Spleen (tissue), 11 donors: ENCODE results near the gene ADD2. TPM values are rescaled to one million over a fixed set of nuclear protein-coding genes. Genes with fewer than 3 reads are reported as not detected.

Experiments used
- DNase-seq: peaks from one replicate; pipeline ENCODE4 v3.0.0-alpha.2; 2020
- H3K27ac ChIP-seq, 8 donors: fragments of 200-600 bp; sonication (generic) in 7 of 8; 1 replicate in 4 of 8; 2 replicates in 4 of 8; pipeline versions ENCODE4 v1.5.0 to v1.8.0; 2016 to 2021; ENCODE audit warnings: inconsistent platforms in 4 of 8, mild to moderate bottlenecking in 4 of 8, moderate library complexity in 1 of 8
- H3K27me3 ChIP-seq, 7 donors: fragments of 200-600 bp; sonication (generic) in 6 of 7; replicated peaks in 1 of 7; 1 replicate in 4 of 7; 2 replicates in 3 of 7; pipeline versions ENCODE4 v1.5.0 to v1.8.0; 2016 to 2021; ENCODE audit warnings: inconsistent platforms in 3 of 7, mild to moderate bottlenecking in 1 of 7
- H3K36me3 ChIP-seq, 6 donors: fragments of 200-600 bp; sonication (generic) in 5 of 6; 1 replicate in 4 of 6; 2 replicates in 2 of 6; pipeline versions ENCODE4 v1.5.0 to v1.8.0; 2016 to 2021; ENCODE audit warnings: inconsistent platforms in 2 of 6
- H3K4me1 ChIP-seq, 6 donors: fragments of 200-600 bp; sonication (generic) in 5 of 6; 1 replicate in 3 of 6; 2 replicates in 3 of 6; pipeline versions ENCODE4 v1.5.0 to v1.8.0; 2016 to 2021; ENCODE audit warnings: inconsistent platforms in 3 of 6
- H3K4me3 ChIP-seq, 8 donors: fragments of 200-600 bp; sonication (generic) in 7 of 8; 1 replicate in 4 of 8; 2 replicates in 4 of 8; pipeline versions ENCODE4 v1.5.0 to v1.8.0; 2016 to 2021; ENCODE audit warnings: inconsistent platforms in 4 of 8, mild to moderate bottlenecking in 4 of 8, moderate library complexity in 2 of 8
- H3K9me3 ChIP-seq, 8 donors: fragments of 200-600 bp; sonication (generic) in 7 of 8; 1 replicate in 4 of 8; 2 replicates in 4 of 8; pipeline versions ENCODE4 v1.5.0 to v1.8.0; 2016 to 2021; ENCODE audit warnings: inconsistent platforms in 4 of 8
- POLR2A ChIP-seq, 3 donors: fragments of 450-650 bp; IDR thresholded peaks; one replicate each; pipeline ENCODE4 v1.5.1; 2017; ENCODE audit warnings: antibody characterized with exemption in 3 of 3, mild to moderate bottlenecking in 1 of 3
- POLR2AphosphoS5 ChIP-seq, 3 donors: sonication (generic); formaldehyde crosslinking; IDR thresholded peaks; one replicate each; pipeline ENCODE4 v1.5.1; 2017; ENCODE audit warnings: antibody characterized with exemption in 3 of 3
- whole genome bisulfite sequencing, 5 donors: extraction: QIAGEN DNeasy Blood & Tissue Kit in 3 of 5; methylation state at CpG; one replicate each; pipeline versions ENCODE4 v1.1.5 to v1.1.7; 2013 to 2018; 5-methylcytosine and 5-hydroxymethylcytosine counted together
- intact Hi-C: fragments of 100-400 bp; cut with DNase I; formaldehyde crosslinking; loops from one replicate; pipeline ENCODE4 v1.15.0; 2023; ENCODE audit warnings: low total_unique reads
- polyA plus RNA-seq, 3 donors: library from polyadenylated mRNA; stranded (reverse); fragments of 200-250 nt; gene quantifications; one replicate each; pipeline ENCODE4 v1.2.1, GENCODE V29; 2013
- total RNA-seq, 7 donors: library from RNA; depleted of rRNA in 3 of 7; stranded (reverse); fragments of >200 nt in 3 of 7; fragmentation: NEBNext Ultra II Directional in 4 of 7; extraction: Animal tissue kit (Norgen Biotek cat#: 25700) in 4 of 7; gene quantifications; one replicate each; pipeline versions ENCODE4 v1.1.0 to v1.2.1, GENCODE V29; 2016 to 2021
- TF ChIP-seq, protein P1 (sequence below), 11 experiments: fragments of 200-600 bp in 7 of 11; fragments of 450-650 bp in 4 of 11; sonication (generic) in 4 of 11; IDR thresholded peaks in 8 of 11; conservative IDR thresholded peaks in 3 of 11; 1 replicate in 7 of 11; 2 replicates in 4 of 11; pipeline versions ENCODE4 v1.4.0 to v1.8.0; 2016 to 2021; ENCODE audit warnings: antibody characterized with exemption in 11 of 11, inconsistent platforms in 4 of 11, mild to moderate bottlenecking in 1 of 11
- donor health status: healthy with polysubstance abuse.
- donor health status: DM: no; HTN: no; CAD: no; lungs with moderate emphysema.
- donor health status: DM: no; HTN: no; CAD: no.
- donor health status: Bipolar disorder and iron deficiency.
- donor health status: healthy.
- donor health status: DM: no; HTN: no; CAD: no.
- donor health status: DM: yes; HTN: yes; CAD: no.

Gene ADD2
- total and polyA plus RNA-seq, 10 donors = 0.47 to 7.1 (median 3.8) TPM

DNA sequence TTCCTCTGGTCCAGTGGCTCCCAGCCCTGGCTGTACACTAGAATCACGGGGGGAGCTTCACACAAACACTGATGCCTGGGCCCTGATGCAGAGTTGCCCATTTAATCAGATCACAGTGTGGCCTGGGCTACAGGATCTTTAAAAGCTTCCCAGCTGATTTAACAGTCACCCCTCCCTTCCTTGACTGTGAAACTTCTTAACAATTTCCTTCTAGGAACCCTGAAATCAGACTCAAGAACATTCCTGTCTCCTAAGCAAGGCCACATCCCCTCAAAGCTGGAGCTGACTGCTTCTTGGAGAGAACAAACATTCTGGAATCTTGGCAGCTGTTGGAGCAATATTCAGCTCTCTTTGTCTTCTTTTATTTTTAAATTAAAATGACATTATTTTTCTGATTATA, 88.7 kb downstream of the ADD2 start:
- 67 to 80% (median 76%) methylated on average over 1 of the region's 1 CpG for WGBS, 5 donors
- H3K36me3 ChIP-seq = peaks cover 0 to 45% (median 0%) of the 10 kb centered on the region in 6 donors
- H3K9me3 ChIP-seq = no peaks in the 10 kb centered on the region
- H3K4me3 ChIP-seq = no peak overlapping the region
- TF ChIP-seq POLR2A (IDR thresholded peaks at IDR 0.05) (no peak), POLR2AphosphoS5 (IDR thresholded peaks at IDR 0.05) (no peak)
- TF ChIP-seq, protein P1, sequence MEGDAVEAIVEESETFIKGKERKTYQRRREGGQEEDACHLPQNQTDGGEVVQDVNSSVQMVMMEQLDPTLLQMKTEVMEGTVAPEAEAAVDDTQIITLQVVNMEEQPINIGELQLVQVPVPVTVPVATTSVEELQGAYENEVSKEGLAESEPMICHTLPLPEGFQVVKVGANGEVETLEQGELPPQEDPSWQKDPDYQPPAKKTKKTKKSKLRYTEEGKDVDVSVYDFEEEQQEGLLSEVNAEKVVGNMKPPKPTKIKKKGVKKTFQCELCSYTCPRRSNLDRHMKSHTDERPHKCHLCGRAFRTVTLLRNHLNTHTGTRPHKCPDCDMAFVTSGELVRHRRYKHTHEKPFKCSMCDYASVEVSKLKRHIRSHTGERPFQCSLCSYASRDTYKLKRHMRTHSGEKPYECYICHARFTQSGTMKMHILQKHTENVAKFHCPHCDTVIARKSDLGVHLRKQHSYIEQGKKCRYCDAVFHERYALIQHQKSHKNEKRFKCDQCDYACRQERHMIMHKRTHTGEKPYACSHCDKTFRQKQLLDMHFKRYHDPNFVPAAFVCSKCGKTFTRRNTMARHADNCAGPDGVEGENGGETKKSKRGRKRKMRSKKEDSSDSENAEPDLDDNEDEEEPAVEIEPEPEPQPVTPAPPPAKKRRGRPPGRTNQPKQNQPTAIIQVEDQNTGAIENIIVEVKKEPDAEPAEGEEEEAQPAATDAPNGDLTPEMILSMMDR (IDR thresholded peaks at IDR 0.05 in 8 of 11, conservative IDR thresholded peaks at IDR 0.05 in 3 of 11) = no peak
- intact Hi-C loops = no loop called here
- no peaks in the 10 kb centered on the region for H3K4me1 ChIP-seq
- H3K27me3 ChIP-seq = no peaks in the 10 kb centered on the region
- no peak overlapping the region for H3K27ac ChIP-seq
- DNase-seq = peak; percentile 28

DNA sequence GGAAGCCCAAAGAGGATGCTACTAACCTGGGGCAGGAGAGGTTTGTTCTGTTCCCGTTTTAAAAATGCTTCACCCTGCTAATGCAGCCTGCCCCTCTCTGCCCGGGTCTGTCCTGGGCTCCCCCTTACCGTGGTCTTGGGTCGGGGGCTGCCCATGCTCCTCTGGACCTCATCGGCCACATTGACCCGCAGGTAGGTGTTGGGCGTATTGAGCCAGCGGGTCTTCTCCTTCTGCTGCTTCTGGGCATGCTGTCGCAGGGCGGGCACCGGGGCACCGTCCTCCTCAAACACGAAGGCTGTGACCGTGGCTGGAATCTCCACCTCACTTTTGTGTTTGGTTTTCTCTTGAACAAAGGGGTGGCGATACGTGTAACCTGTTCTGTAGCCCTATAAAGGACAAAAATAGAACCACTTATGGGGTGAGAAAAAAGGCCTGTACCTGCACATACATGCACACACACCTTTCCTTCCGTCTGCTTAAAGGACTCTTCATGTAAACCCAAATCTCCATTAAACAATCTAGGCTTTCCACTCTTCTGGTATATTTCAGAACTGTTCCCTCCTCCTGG, 89.3 kb downstream of the ADD2 start:
- DNase-seq = peak; percentile 60
- TF ChIP-seq POLR2A (IDR thresholded peaks at IDR 0.05) = no peak
- TF ChIP-seq, protein P1 (IDR thresholded peaks at IDR 0.05 in 8 of 11, conservative IDR thresholded peaks at IDR 0.05 in 3 of 11) = no peak
- TF ChIP-seq POLR2AphosphoS5 (IDR thresholded peaks at IDR 0.05) = no peak
- Histone ChIP-seq H3K27ac (no peak overlapping the region), H3K4me1 (no peaks in the 10 kb centered on the region), H3K27me3 (no peaks in the 10 kb centered on the region), H3K9me3 (no peaks in the 10 kb centered on the region), H3K4me3 (no peak overlapping the region), H3K36me3 (peaks cover 0 to 43% (median 0%) of the 10 kb centered on the region in 6 donors)
- intact Hi-C loops = no loop called here
- WGBS, 5 donors = 87 to 97% (median 95%) methylated on average over 17 of the region's 17 CpGs

DNA sequence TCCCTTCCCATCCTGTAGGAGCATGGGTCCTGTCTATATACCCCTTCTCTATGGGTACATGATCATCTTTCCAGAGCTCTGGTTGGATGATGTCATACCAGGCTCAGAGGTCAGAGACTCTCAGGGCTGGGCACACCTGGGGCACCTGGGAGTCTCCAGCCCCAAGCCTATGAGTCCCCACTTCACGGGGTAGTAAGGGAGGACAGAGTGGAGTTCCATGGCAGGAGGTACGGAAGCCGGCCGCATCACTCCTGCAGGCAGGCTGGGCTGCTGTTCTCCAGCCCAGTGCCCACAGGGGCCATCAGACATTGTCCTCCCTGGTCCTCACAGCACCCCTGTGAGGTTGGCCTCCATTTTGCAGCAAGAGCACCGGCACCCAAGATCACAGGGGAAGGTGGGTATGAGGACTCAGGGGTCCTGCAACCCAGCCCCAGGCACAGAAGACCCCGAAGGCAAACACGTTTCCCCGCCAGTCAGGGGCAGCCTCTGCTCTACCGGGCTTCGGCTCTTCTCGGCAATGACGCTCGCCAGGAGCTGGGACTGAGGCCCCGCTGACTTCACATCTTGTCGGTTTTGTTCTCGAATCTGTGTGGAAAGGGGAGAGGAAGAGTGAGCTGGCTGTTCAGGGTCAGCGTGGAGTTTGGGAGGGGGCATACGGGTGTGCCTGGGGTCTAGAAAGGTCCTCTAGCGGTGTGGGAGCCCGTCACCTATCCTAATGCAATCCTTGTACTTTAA, 91.5 kb downstream of the ADD2 start:
- Histone ChIP-seq H3K36me3 (peaks cover 0 to 38% (median 0%) of the 10 kb centered on the region in 6 donors), H3K9me3 (no peaks in the 10 kb centered on the region), H3K4me3 (no peak overlapping the region), H3K27me3 (no peaks in the 10 kb centered on the region), H3K4me1 (no peaks in the 10 kb centered on the region), H3K27ac (no peak overlapping the region)
- intact Hi-C loops = no loop called here
- no peak for TF ChIP-seq POLR2A (IDR thresholded peaks at IDR 0.05)
- TF ChIP-seq POLR2AphosphoS5 (IDR thresholded peaks at IDR 0.05) = no peak
- DNase-seq = peak; percentile 59
- WGBS, 5 donors = 91 to 95% (median 91%) methylated on average over 20 of the region's 20 CpGs

DNA sequence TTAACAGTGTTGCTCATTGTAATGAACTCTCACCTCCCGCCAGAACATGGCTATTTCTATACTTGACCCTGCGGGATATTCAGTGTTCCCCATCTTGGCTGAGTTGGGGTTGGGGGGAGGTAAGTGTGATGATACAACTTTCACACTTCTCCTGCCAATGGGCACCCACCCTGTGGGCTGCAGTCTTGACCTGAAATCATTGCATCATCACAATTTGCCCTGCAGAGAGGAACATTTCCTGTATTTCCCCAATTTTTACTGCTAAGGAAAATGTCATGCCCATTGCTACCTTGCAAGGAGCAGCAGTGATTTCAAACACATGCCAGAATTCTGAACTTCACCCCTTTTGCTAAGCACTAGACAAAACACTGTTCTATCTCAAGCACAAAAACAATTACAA, 92.1 kb downstream of the ADD2 start:
- Histone ChIP-seq H3K9me3 (no peaks in the 10 kb centered on the region), H3K4me3 (no peak overlapping the region), H3K27me3 (no peaks in the 10 kb centered on the region), H3K36me3 (peaks cover 0 to 38% (median 0%) of the 10 kb centered on the region in 6 donors), H3K27ac (no peak overlapping the region), H3K4me1 (no peaks in the 10 kb centered on the region)
- intact Hi-C loops = no loop called here
- TF ChIP-seq POLR2A (IDR thresholded peaks at IDR 0.05) (no peak), POLR2AphosphoS5 (IDR thresholded peaks at IDR 0.05) (no peak)
- no peak for DNase-seq
- 89 to 98% (median 93%) methylated on average over 2 of the region's 2 CpGs for WGBS, 5 donors
